Uterus (tissue), 4 donors: ENCODE results near the gene CAB39L. TPM values are rescaled to one million over a fixed set of nuclear protein-coding genes. Genes with fewer than 3 reads are reported as not detected.

Experiments used
- DNase-seq, 2 donors: peaks; one replicate each; pipeline ENCODE4 v3.0.0-alpha.2; 2019 to 2020
- H3K27ac ChIP-seq, 2 donors: fragments of 200-600 bp; sonication (generic); 1 replicate in 1 of 2; 2 replicates in 1 of 2; pipeline ENCODE4 v1.5.1; 2016 to 2018
- H3K27me3 ChIP-seq, 2 donors: fragments of 200-600 bp; sonication (generic); one replicate each; pipeline ENCODE4 v1.5.1; 2018 to 2019; ENCODE audit warnings: control low read depth in 1 of 2
- H3K36me3 ChIP-seq, 2 donors: fragments of 200-600 bp; sonication (generic); one replicate each; pipeline ENCODE4 v1.5.1; 2019; ENCODE audit warnings: control low read depth in 1 of 2
- H3K4me1 ChIP-seq, 2 donors: fragments of 200-600 bp; sonication (generic); one replicate each; pipeline ENCODE4 v1.5.1; 2018 to 2019; ENCODE audit warnings: control low read depth in 1 of 2
- H3K4me3 ChIP-seq, 2 donors: fragments of 200-600 bp; sonication (generic); 1 replicate in 1 of 2; 2 replicates in 1 of 2; pipeline ENCODE4 v1.5.1; 2018 to 2019; ENCODE audit warnings: mild to moderate bottlenecking in 1 of 2
- H3K9me3 ChIP-seq, 2 donors: fragments of 200-600 bp; sonication (generic); one replicate each; pipeline ENCODE4 v1.5.1; 2019; ENCODE audit warnings: control low read depth in 1 of 2
- POLR2A ChIP-seq, 2 donors: fragments of 450-650 bp; IDR thresholded peaks; one replicate each; pipeline ENCODE4 v1.6.1; 2016; ENCODE audit warnings: antibody characterized with exemption in 2 of 2, mild to moderate bottlenecking in 1 of 2, moderate library complexity in 1 of 2
- intact Hi-C: fragments of 100-400 bp; cut with DNase I; formaldehyde crosslinking; loops from one replicate; pipeline ENCODE4 v1.15.1; 2023; ENCODE audit warnings: low total_unique reads
- total RNA-seq, 4 donors: library from RNA; depleted of rRNA in 3 of 4; stranded (reverse); fragments of >200 nt in 3 of 4; gene quantifications; one replicate each; pipeline versions ENCODE4 v1.1.0 to v1.2.4, GENCODE V29; 2014 to 2023
- TF ChIP-seq, protein P1 (sequence below), 4 experiments: fragments of 200-600 bp in 2 of 4; fragments of 450-650 bp in 2 of 4; sonication (generic) in 2 of 4; IDR thresholded peaks; one replicate each; pipeline ENCODE4 v1.5.1; 2016 to 2019; ENCODE audit warnings: antibody characterized with exemption in 4 of 4, mild to moderate bottlenecking in 2 of 4, moderate library complexity in 1 of 4
- donor health status: DM: yes; HTN: yes; CAD: no.

CAB39L gene
- total RNA-seq, 4 donors from 2014 or later = 12.0 to 24.7 (median 18.5) TPM

DNA sequence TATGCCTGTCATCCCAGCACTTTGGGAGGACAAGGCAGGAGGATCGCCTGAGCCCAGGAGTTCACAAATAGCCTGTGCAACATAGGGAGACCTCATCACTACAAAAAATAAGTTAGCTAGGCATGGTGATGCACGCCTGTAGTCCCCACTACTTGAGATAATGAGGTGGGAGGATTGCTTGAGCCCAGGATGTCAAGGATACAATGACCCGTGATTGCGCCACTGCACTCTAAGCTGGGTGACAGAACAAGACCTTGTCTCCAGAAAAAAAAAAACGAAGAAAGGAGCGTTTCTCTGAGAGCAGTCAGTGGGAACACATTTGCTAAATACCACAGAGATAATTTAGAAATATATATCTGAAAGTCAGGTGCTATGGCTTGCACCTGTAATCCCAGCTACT, 184.3 kb downstream of the CAB39L start:
- no peak for DNase-seq
- Histone ChIP-seq H3K27me3 (no peaks in the 10 kb centered on the region), H3K4me3 (no peak overlapping the region), H3K4me1 (no peaks in the 10 kb centered on the region), H3K9me3 (no peaks in the 10 kb centered on the region), H3K27ac (no peak overlapping the region), H3K36me3 (no peaks in the 10 kb centered on the region)
- intact Hi-C loops = no loop called here
- no peak for TF ChIP-seq POLR2A (IDR thresholded peaks at IDR 0.05)
- TF ChIP-seq, protein P1, sequence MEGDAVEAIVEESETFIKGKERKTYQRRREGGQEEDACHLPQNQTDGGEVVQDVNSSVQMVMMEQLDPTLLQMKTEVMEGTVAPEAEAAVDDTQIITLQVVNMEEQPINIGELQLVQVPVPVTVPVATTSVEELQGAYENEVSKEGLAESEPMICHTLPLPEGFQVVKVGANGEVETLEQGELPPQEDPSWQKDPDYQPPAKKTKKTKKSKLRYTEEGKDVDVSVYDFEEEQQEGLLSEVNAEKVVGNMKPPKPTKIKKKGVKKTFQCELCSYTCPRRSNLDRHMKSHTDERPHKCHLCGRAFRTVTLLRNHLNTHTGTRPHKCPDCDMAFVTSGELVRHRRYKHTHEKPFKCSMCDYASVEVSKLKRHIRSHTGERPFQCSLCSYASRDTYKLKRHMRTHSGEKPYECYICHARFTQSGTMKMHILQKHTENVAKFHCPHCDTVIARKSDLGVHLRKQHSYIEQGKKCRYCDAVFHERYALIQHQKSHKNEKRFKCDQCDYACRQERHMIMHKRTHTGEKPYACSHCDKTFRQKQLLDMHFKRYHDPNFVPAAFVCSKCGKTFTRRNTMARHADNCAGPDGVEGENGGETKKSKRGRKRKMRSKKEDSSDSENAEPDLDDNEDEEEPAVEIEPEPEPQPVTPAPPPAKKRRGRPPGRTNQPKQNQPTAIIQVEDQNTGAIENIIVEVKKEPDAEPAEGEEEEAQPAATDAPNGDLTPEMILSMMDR (IDR thresholded peaks at IDR 0.05) = no peak

Other genes starting within 250 kb of the CAB39L start
- gene MLNR, start 223.7 kb downstream of the CAB39L start, total RNA-seq = not detected
- 10 to 100 TPM in 2 of 4 donors, 1 to 10 TPM in 2; 1.8 to 76.5 (median 10.9) TPM for gene CDADC1, start 196.1 kb downstream of the CAB39L start, total RNA-seq
- 10 to 100 TPM in 3 of 4 donors, 1 to 10 TPM in 1; 9.5 to 24.1 (median 19.0) TPM for gene SETDB2, start 210 bp upstream of the CAB39L start, total RNA-seq
- 10 to 100 TPM; 26.2 to 70.9 (median 27.2) TPM for gene PHF11, start 51.9 kb upstream of the CAB39L start, total RNA-seq
- gene RCBTB1, start 141.5 kb upstream of the CAB39L start, total RNA-seq = 10 to 100 TPM in 3 of 4 donors, 1 to 10 TPM in 1; 4.4 to 24.6 (median 19.1) TPM
- gene ARL11, start 184.4 kb upstream of the CAB39L start, total RNA-seq = 1 to 10 TPM in 2 of 4 donors, under 1 TPM in 1, not detected in 1; 0.21 to 1.5 (median 1.2) TPM
- 10 to 100 TPM; 47.0 to 99.4 (median 79.7) TPM for gene EBPL, start 247.4 kb upstream of the CAB39L start, total RNA-seq